Measurements from ENCODE around the gene HRAS.

GRCh38 chr11:507727-508515 lies 27.5 kb downstream of the HRAS start:
- no peak for TF ChIP-seq EZH2 (IDR thresholded peaks at IDR 0.05)
- TF ChIP-seq EZH2phosphoT487 (IDR thresholded peaks at IDR 0.05) = no peak
- TF ChIP-seq CTCF (IDR thresholded peaks at IDR 0.05) = no peak

All from neural progenitor cell (in vitro differentiated cells).